ENCODE measurements around the gene ACOT13. TPM values are rescaled to one million over a fixed set of nuclear protein-coding genes. Genes with fewer than 3 reads are reported as not detected.
A peak's percentile ranks its signal among the peaks of the same experiment; 100 is the strongest.
"Not testable (repeated sequence)": the region's sequence is repeated elsewhere in the genome, so short reads cannot be mapped to it uniquely, and the experiment has no call there.

ACOT13 gene
- total and polyA plus RNA-seq, 8 donors, result 23.3 to 25.2 (median 24.4) TPM

DNA sequence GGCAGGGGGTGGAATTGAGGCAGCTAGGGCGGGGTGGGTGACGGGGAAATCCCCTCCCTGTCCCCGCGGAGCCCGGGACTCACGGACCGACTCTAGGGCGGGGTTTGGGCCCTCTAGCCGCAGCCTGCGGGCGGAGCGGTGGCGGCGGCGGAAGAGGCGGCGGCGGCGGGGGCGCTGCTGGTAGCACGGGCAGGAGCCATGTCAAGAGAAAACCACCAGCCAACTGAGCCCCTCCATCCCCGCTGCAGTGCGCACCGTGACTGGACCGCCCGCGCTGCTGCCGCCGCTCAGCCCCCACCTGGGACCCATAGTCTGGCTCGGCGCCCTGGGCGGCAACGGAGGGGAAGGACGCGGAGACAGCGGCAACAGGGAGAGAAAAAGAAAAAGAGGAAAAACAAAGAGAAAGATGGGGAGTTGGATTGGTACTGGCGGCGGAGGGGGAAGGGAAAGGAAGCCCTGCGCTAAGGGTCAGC, 53.3 kb downstream of the ACOT13 start:
- ATAC-seq (peak; percentile 46), DNase-seq (peak in 3 of 4 donors; percentile 48 to 93 (median 71))
- intact Hi-C loops (cut with DNase I), result no loop called here
- H3K27ac ChIP-seq, result peak overlapping the region; percentile 100
- no peaks in the 10 kb centered on the region for H3K9me3 ChIP-seq
- TF ChIP-seq, protein P1, sequence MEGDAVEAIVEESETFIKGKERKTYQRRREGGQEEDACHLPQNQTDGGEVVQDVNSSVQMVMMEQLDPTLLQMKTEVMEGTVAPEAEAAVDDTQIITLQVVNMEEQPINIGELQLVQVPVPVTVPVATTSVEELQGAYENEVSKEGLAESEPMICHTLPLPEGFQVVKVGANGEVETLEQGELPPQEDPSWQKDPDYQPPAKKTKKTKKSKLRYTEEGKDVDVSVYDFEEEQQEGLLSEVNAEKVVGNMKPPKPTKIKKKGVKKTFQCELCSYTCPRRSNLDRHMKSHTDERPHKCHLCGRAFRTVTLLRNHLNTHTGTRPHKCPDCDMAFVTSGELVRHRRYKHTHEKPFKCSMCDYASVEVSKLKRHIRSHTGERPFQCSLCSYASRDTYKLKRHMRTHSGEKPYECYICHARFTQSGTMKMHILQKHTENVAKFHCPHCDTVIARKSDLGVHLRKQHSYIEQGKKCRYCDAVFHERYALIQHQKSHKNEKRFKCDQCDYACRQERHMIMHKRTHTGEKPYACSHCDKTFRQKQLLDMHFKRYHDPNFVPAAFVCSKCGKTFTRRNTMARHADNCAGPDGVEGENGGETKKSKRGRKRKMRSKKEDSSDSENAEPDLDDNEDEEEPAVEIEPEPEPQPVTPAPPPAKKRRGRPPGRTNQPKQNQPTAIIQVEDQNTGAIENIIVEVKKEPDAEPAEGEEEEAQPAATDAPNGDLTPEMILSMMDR (IDR thresholded peaks at IDR 0.05), result no peak
- no peaks in the 10 kb centered on the region for H3K27me3 ChIP-seq
- H3K4me3 ChIP-seq, result peak overlapping the region; percentile 87 to 90
- H3K4me1 ChIP-seq, result peaks cover 19 to 47% of the 10 kb centered on the region in 2 donors
- H3K36me3 ChIP-seq, result peaks cover 0 to 25% of the 10 kb centered on the region in 2 donors

DNA sequence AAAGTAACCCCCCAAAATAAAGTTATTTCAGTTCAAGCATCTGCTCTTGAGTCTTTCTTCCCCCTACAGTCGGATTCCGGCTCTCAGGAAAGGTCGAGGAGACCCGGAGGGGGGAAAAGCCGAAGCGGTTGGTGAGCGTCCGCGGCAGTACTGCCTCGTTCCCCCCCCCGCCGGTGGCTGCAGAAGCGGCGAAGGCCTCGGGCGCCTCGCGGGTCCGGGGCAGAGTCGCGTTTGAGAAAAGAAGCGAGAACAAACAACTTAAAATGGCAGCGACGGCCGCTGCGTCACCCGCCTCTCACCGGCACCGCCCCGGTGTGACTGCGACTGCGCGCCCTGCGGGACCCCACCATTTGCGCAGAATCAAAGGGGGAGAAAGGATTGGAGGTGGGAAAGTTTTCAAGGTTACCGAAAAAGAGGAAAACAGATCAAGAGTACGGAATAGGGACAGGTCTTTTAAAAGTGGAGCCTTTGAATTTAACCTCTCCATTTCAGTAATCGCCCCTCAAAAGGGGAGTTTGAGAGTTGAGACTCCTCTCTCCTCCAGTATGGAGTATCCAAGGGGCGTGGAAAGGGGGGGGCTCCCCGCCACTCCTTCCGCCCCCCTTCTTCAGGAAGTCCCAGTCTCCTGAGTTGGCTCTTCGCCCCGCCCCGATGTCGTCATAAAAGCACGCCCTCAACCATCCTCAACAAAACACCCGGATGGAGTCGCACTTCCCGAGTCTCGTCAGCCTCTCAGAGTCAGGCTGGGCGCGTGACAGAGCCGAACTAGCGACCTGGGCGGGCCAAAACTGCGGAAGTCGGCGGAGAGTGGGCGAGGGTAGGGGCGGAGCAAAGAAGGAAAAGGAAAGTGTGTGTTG, 54.0 kb downstream of the ACOT13 start:
- Histone ChIP-seq H3K27ac (peak overlapping the region; percentile 100), H3K9me3 (no peaks in the 10 kb centered on the region), H3K4me1 (peaks cover 13 to 40% of the 10 kb centered on the region in 2 donors), H3K4me3 (peak overlapping the region; percentile 87 to 90), H3K27me3 (no peaks in the 10 kb centered on the region), H3K36me3 (peaks cover 0 to 19% of the 10 kb centered on the region in 2 donors)
- intact Hi-C loops (cut with DNase I), result no loop called here
- ATAC-seq (peak; percentile 92), DNase-seq (peak; percentile 99 to 100 (median 100))
- TF ChIP-seq, protein P1 (IDR thresholded peaks at IDR 0.05), result no peak

DNA sequence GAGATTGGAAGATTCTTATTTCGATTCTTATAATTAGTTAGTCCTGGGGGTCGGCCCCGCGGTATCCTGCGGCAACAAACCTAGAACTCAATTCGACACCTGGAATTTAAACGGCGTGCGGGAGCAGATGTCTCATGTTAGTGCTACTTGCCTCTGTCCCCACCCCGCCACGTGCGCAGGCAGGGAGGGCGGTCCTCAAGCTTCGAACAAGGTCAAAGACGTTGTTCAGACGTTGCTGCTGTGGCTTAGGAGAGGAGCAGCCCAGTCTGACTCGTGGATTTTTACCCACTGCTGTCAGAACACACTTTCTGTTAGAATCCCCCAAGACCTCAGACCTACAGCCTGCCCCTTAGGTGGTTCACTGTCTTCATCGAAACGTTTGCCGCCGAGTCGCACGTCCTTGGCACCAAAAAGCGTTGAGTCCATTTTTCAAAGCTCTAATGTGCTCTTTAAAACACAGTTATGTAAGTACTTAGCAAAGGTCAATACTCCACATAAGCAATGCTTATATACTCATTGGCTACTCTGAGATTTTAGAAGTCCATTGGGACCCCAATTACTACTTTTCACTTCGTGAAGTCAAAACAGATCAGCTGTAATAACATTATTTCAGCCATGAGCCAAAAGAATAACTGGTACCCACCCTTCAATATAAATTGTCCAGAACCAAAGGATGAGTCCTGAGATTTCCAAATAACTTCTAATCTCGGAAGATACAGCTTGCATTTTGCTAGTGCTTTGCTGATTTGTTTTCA, 54.8 kb downstream of the ACOT13 start:
- Histone ChIP-seq H3K4me1 (peaks cover 6 to 32% of the 10 kb centered on the region in 2 donors), H3K27me3 (no peaks in the 10 kb centered on the region), H3K27ac (peak overlapping the region; percentile 100), H3K36me3 (peaks cover 0 to 11% of the 10 kb centered on the region in 2 donors), H3K9me3 (no peaks in the 10 kb centered on the region), H3K4me3 (peak overlapping the region; percentile 39 to 87)
- TF ChIP-seq, protein P1 (IDR thresholded peaks at IDR 0.05), result no peak
- peak; percentile 72 for ATAC-seq
- intact Hi-C loops (cut with DNase I), result no loop called here
- DNase-seq, result peak in 2 of 4 donors; percentile 91 to 93

DNA sequence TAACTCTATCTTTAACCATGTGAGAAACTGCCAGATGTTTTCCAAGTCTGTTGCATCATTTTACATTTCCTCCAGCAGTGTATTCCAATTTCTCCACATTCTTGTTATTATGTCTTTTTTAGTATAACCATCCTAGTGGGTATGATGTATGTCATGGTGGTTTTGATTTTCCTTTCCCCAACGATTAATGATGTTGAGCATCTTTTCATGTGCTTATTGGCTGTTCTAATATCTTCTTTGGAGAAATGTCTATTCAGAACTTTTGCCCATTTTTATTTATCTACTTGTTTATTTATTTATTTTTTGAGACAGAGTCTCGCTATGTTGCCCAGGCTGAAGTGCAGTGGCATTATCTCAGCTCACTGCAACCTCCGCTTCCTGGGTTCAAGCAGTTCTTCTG, 56.4 kb downstream of the ACOT13 start:
- Histone ChIP-seq H3K27me3 (no peaks in the 10 kb centered on the region), H3K4me1 (peaks cover 0 to 16% of the 10 kb centered on the region in 2 donors), H3K9me3 (no peaks in the 10 kb centered on the region), H3K27ac (no peak overlapping the region), H3K4me3 (no peak overlapping the region), H3K36me3 (no peaks in the 10 kb centered on the region)
- intact Hi-C loops (cut with DNase I), result no loop called here
- no peak for ATAC-seq
- TF ChIP-seq, protein P1 (IDR thresholded peaks at IDR 0.05), result no peak
- no peak for DNase-seq

DNA sequence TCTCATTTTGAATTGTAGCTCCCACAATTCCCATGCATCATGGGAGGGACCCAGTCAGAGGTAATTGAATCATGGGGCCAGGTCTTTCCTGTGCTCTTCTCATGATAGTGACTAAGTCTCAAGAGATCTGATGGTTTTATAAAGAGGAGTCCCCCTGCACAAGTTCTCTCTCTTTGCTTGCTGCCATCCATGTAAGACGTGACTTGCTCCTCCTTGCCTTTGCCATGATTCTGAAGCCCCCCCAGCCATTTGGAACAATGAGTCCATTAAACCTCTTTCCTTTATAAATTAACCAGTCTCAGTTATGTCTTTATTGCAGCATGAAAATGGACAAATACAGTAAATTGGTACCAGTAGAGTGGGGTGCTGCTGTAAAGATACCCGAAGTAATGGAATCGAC, 63.8 kb downstream of the ACOT13 start:
- H3K4me3 ChIP-seq; H3K27me3 ChIP-seq; H3K36me3 ChIP-seq; intact Hi-C loops (cut with DNase I); H3K4me1 ChIP-seq; H3K27ac ChIP-seq; DNase-seq; ATAC-seq: not testable (repeated sequence)
- peaks cover 0 to 20% of the 10 kb centered on the region in 2 donors for H3K9me3 ChIP-seq

DNA sequence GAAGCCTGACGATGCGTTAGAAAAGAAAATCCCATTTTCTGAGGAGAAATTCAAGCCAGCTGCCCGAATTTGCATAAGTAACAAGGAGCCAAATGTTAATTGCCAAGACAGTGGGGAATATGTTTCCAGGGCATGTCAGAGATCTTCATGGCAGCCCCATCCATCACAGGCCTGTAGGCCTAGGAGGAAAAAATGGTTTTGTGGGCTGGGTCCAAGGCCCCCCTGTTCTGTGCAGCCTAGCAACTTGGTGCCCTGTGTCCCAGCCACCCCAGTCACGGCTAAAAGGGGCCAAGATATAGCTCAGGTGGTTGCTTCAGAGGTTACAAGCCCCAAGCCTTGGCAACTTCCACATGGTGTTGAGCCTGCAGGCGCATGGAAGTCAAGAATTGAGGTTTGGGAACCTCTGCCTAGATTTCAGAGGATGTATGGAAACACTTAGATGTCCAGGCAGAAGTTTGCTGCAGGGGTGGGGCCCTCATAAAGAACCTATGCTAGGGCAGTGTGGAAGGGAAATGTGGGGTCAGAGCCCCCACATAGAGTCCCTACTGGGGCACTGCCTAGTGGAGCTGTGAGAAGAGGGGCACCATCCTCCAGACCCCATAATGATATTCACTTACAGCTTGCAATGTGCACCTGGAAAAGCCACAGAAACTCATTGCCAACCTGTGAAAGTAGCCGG, 64.7 kb downstream of the ACOT13 start:
- DNase-seq; H3K4me1 ChIP-seq; ATAC-seq; H3K27ac ChIP-seq; H3K36me3 ChIP-seq; intact Hi-C loops (cut with DNase I); H3K27me3 ChIP-seq; H3K4me3 ChIP-seq: not testable (repeated sequence)
- peaks cover 0 to 20% of the 10 kb centered on the region in 2 donors for H3K9me3 ChIP-seq

Measured in left lung (tissue), 10 donors.